HEK293T (cell line): ENCODE data around the gene TIPARP.

Experiments
- ARNT ChIP-seq: fragments of 450-650 bp; IDR thresholded peaks from 2 replicates; pipeline ENCODE4 v1.6.1; 2017; ENCODE audit warnings: mild to moderate bottlenecking
- BHLHE40 ChIP-seq: fragments of 450-650 bp; IDR thresholded peaks from 2 replicates; pipeline ENCODE4 v1.6.1; 2016; ENCODE audit warnings: mild to moderate bottlenecking, moderate library complexity, borderline replicate concordance
- ELF4 ChIP-seq: fragments of 450-650 bp; IDR thresholded peaks from 2 replicates; pipeline ENCODE4 v1.6.1; 2017; ENCODE audit warnings: antibody characterized with exemption
- FOXA1 ChIP-seq: fragments of 450-650 bp; IDR thresholded peaks from 2 replicates; pipeline ENCODE4 v1.6.1; 2016; ENCODE audit warnings: mild to moderate bottlenecking
- FOXK2 ChIP-seq: fragments of 450-650 bp; IDR thresholded peaks from 2 replicates; pipeline ENCODE4 v1.6.1; 2016; ENCODE audit warnings: mild to moderate bottlenecking
- FOXM1 ChIP-seq: fragments of 450-650 bp; IDR thresholded peaks from 2 replicates; pipeline ENCODE4 v1.6.1; 2017; ENCODE audit warnings: mild to moderate bottlenecking, borderline replicate concordance
- HDGF ChIP-seq: fragments of 450-650 bp; IDR thresholded peaks from 2 replicates; pipeline ENCODE4 v1.6.1; 2017; ENCODE audit warnings: antibody characterized with exemption, borderline replicate concordance
- L3MBTL2 ChIP-seq: fragments of 450-650 bp; conservative IDR thresholded peaks from 2 replicates; pipeline ENCODE4 v1.6.1; 2016; ENCODE audit warnings: mild to moderate bottlenecking
- NFRKB ChIP-seq: fragments of 450-650 bp; IDR thresholded peaks from 2 replicates; pipeline ENCODE4 v1.6.1; 2016; ENCODE audit warnings: mild to moderate bottlenecking, moderate library complexity
- SP1 ChIP-seq: fragments of 450-650 bp; IDR thresholded peaks from 2 replicates; pipeline ENCODE4 v1.6.1; 2017
- SUZ12 ChIP-seq: fragments of 450-650 bp; IDR thresholded peaks from 2 replicates; pipeline ENCODE4 v1.6.1; 2016; ENCODE audit warnings: mild to moderate bottlenecking
- TARDBP ChIP-seq: fragments of 450-650 bp; IDR thresholded peaks from 2 replicates; pipeline ENCODE4 v1.6.1; 2016
- ZNF384 ChIP-seq: fragments of 450-650 bp; IDR thresholded peaks from 2 replicates; pipeline ENCODE4 v1.6.1; 2016
- TF ChIP-seq, protein P1 (sequence below): fragments of 450-650 bp; IDR thresholded peaks from 2 replicates; pipeline ENCODE4 v1.6.1; 2016

DNA sequence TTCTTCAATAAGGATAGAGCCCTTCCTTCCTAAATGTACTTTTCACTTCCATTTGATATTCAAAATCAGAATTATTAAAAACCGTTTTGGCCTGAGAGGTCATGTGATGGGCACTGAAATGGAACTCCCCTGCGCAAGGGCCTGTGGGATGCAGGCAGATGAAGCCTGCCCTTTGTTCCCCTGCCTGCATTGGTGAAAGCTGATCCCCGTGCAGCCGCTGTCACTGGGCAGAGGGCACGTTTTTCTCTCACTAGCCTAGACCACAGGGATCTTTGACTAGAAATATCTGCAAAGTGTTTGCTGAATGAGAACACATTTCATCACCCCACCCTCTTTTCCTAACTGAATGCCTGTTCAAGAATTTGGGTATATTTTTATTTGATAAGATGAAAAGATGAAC, 74.9 kb downstream of the TIPARP start:
- TF ChIP-seq TARDBP: no peak
- no peak for TF ChIP-seq SP1
- no peak for TF ChIP-seq FOXM1
- TF ChIP-seq NFRKB: no peak
- TF ChIP-seq L3MBTL2: no peak
- TF ChIP-seq ZNF384: no peak
- no peak for TF ChIP-seq BHLHE40
- TF ChIP-seq, protein P1, sequence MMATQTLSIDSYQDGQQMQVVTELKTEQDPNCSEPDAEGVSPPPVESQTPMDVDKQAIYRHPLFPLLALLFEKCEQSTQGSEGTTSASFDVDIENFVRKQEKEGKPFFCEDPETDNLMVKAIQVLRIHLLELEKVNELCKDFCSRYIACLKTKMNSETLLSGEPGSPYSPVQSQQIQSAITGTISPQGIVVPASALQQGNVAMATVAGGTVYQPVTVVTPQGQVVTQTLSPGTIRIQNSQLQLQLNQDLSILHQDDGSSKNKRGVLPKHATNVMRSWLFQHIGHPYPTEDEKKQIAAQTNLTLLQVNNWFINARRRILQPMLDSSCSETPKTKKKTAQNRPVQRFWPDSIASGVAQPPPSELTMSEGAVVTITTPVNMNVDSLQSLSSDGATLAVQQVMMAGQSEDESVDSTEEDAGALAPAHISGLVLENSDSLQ: no peak
- no peak for TF ChIP-seq FOXA1
- TF ChIP-seq SUZ12: no peak
- TF ChIP-seq FOXK2: no peak
- no peak for TF ChIP-seq ELF4
- TF ChIP-seq HDGF: no peak
- TF ChIP-seq ARNT: no peak
